DND-41 (cell line): ENCODE data around the gene PTPRD.

ENCODE experiments used
- ATAC-seq: fragments of 200-7000 bp; cut with Tn5 transposase; 3 replicates; pipeline ENCODE4 v1.9.1; 2021; ENCODE audit warnings: low read depth; ENCODE audit not compliant: insufficient read depth
- DNase-seq: peaks from one replicate; pipeline ENCODE4 v3.0.0-alpha.2; 2020
- H2AFZ ChIP-seq: 2 replicates; pipeline ENCODE4 v1.6.0; 2012; ENCODE audit warnings: low read depth, low read length
- H3K27ac ChIP-seq: 2 replicates; pipeline ENCODE4 v1.5.1; 2012; ENCODE audit warnings: low read length, inconsistent platforms
- H3K27me3 ChIP-seq: fragments of 200-600 bp; sonication (generic); 2 replicates; pipeline ENCODE4 v1.6.0; 2012; ENCODE audit warnings: low read length, mild to moderate bottlenecking, inconsistent platforms; ENCODE audit not compliant: insufficient read depth, poor library complexity
- H3K36me3 ChIP-seq: 2 replicates; pipeline ENCODE4 v1.5.1; 2012; ENCODE audit warnings: low read length, inconsistent platforms; ENCODE audit not compliant: insufficient read depth
- H3K4me1 ChIP-seq: 2 replicates; pipeline ENCODE4 v1.5.1; 2012; ENCODE audit warnings: mild to moderate bottlenecking, low read length; ENCODE audit not compliant: insufficient read depth
- H3K4me2 ChIP-seq: 2 replicates; pipeline ENCODE4 v1.6.0; 2012; ENCODE audit warnings: mild to moderate bottlenecking, moderate library complexity, low read length, inconsistent platforms; ENCODE audit not compliant: insufficient read depth
- H3K4me3 ChIP-seq, 2 experiments: fragments of 200-600 bp in 1 of 2; shearing (Covaris generic) in 1 of 2; 2 replicates each; pipeline ENCODE4 v1.5.1; 2012 to 2016; ENCODE audit warnings: inconsistent platforms in 2 of 2, low read length in 2 of 2, mild to moderate bottlenecking in 2 of 2, low read depth in 1 of 2, moderate library complexity in 1 of 2
- H3K79me2 ChIP-seq: 2 replicates; pipeline ENCODE4 v1.6.0; 2012; ENCODE audit warnings: low read length, inconsistent platforms; ENCODE audit not compliant: insufficient read depth
- H3K9ac ChIP-seq: 2 replicates; pipeline ENCODE4 v1.6.0; 2012; ENCODE audit warnings: low read depth, mild to moderate bottlenecking, inconsistent platforms, low read length, moderate library complexity
- H3K9me3 ChIP-seq: 2 replicates; pipeline ENCODE4 v1.5.1; 2012; ENCODE audit warnings: low read length, moderate library complexity, mild to moderate bottlenecking, inconsistent platforms; ENCODE audit not compliant: insufficient read depth, severe bottlenecking
- H4K20me1 ChIP-seq: 2 replicates; pipeline ENCODE4 v1.6.0; 2012; ENCODE audit warnings: low read length; ENCODE audit not compliant: insufficient read depth
- CTCF ChIP-seq: IDR thresholded peaks from 2 replicates; pipeline ENCODE4 v1.5.1; 2012; ENCODE audit warnings: borderline replicate concordance, low read length, moderate library complexity, mild to moderate bottlenecking; ENCODE audit not compliant: poor library complexity, severe bottlenecking; ENCODE audit errors: extremely low read depth
- EZH2 ChIP-seq: IDR thresholded peaks from 3 replicates; pipeline ENCODE4 v1.6.1; 2012; ENCODE audit warnings: borderline replicate concordance, low read depth, mild to moderate bottlenecking, moderate library complexity, low read length, inconsistent platforms; ENCODE audit not compliant: severe bottlenecking

Gene PTPRD

DNA sequence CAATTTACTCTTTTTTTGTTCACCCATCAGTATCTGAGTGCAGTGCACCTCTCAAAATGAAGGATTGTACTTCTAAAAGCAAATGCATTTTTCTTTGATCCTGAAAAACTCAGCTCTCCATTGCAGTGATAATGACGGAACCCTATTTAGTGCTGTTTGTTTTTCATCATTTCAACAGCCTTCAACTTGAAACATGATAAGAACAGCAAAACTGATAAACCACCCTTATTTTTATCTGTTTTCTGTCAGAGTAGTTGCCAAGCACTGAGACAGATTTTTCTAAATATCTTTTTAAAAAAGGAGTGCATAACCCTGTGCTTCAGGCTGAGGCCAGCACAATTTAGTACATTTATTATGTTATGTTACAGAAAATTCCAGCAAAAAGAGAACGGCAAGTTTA, 2263.4 kb downstream of the PTPRD start:
- Histone ChIP-seq H2AFZ (no peak overlapping the region), H3K4me3 (no peak overlapping the region), H3K9me3 (no peaks in the 10 kb centered on the region), H3K9ac (no peak overlapping the region), H3K27ac (no peak overlapping the region), H3K4me2 (no peak overlapping the region), H4K20me1 (no peaks in the 10 kb centered on the region), H3K36me3 (no peaks in the 10 kb centered on the region), H3K79me2 (no peaks in the 10 kb centered on the region), H3K27me3 (no peaks in the 10 kb centered on the region), H3K4me1 (no peaks in the 10 kb centered on the region)
- no peak for TF ChIP-seq EZH2
- no peak for TF ChIP-seq CTCF
- ATAC-seq (no peak), DNase-seq (no peak)

DNA sequence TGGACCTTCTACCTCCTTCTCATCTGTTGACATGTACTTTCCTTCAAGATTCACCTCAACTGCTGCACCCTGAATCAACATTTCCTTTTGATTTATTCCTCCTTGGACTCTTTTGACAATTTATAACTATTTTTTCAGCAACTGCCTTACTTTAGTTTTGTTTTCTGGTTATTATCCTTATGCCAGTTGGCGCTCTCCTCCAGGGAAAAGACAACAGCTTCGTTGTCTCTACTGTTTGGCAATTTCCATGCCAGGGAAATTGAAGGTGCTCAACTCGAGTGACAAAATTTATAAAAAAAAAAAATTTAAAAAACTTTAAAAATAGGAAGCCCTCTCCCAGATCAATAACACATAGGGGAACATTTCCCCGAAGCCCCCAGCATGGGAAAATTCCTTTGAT, 2264.0 kb downstream of the PTPRD start:
- H2AFZ ChIP-seq: no peak overlapping the region
- DNase-seq: no peak
- no peak overlapping the region for H3K9ac ChIP-seq
- H3K27me3 ChIP-seq: no peaks in the 10 kb centered on the region
- no peak overlapping the region for H3K27ac ChIP-seq
- H3K79me2 ChIP-seq: no peaks in the 10 kb centered on the region
- TF ChIP-seq EZH2 (no peak), CTCF (no peak)
- H3K36me3 ChIP-seq: no peaks in the 10 kb centered on the region
- no peaks in the 10 kb centered on the region for H3K9me3 ChIP-seq
- no peaks in the 10 kb centered on the region for H3K4me1 ChIP-seq
- no peak for ATAC-seq
- no peaks in the 10 kb centered on the region for H4K20me1 ChIP-seq
- no peak overlapping the region for H3K4me3 ChIP-seq
- H3K4me2 ChIP-seq: no peak overlapping the region

GRCh38 chr9:8346296-8346695, 2266.5 kb downstream of the PTPRD start:
- no peak overlapping the region for H2AFZ ChIP-seq
- H3K4me1 ChIP-seq: no peaks in the 10 kb centered on the region
- no peaks in the 10 kb centered on the region for H3K27me3 ChIP-seq
- H3K4me2 ChIP-seq: no peak overlapping the region
- no peak overlapping the region for H3K9ac ChIP-seq
- no peak for DNase-seq
- H3K4me3 ChIP-seq: no peak overlapping the region
- no peaks in the 10 kb centered on the region for H3K36me3 ChIP-seq
- H3K9me3 ChIP-seq: no peaks in the 10 kb centered on the region
- ATAC-seq: no peak
- TF ChIP-seq EZH2 (no peak), CTCF (no peak)
- no peaks in the 10 kb centered on the region for H4K20me1 ChIP-seq
- no peak overlapping the region for H3K27ac ChIP-seq
- H3K79me2 ChIP-seq: no peaks in the 10 kb centered on the region
